NAMALWA (cell line): ENCODE data around the gene PCSK6.
"Not testable (repeated sequence)": the region's sequence is repeated elsewhere in the genome, so short reads cannot be mapped to it uniquely, and the experiment has no call there.

Experiments used
- DNase-seq: peaks from one replicate; pipeline ENCODE4 v3.0.0-alpha.2; 2015; ENCODE audit warnings: low spot score

Gene PCSK6

DNA sequence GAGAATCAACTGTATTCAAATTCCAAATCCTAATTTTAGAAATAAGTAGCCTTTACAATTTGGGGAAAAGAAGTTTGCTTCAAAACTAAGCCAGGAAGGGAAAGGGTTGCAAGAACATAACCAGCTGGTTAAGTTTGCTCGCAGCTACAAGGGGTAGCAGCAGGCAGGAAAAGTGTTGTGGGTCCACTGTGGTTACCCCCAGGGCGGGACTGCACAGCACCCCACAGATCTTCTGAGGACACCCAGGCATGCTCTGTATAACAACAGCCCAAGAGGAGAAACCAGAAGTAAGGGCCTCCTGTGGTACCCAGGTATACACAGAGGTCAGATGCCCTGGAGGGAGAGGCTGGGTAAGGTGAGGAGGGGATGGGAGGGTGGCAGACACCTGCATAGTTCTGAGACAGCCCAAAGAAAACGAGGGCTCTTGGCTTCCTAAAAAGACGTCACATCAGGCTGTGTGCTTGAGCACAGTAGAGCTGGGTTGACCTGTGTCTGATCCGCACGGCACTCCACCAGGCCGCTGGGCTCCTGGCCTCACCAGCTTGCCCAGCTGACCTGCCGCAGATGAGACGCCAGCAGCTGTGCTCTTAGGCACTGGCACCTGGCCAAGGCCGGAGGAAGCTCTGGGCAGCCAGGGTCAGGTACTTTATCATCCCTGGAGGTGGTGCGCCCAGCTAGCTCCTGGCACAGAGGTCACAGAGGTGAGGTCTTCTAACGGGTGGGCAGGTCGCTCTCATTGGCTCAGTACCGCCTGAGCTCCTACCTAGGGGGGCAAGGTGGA, 112.7 kb downstream of the PCSK6 start:
- no peak for DNase-seq

DNA sequence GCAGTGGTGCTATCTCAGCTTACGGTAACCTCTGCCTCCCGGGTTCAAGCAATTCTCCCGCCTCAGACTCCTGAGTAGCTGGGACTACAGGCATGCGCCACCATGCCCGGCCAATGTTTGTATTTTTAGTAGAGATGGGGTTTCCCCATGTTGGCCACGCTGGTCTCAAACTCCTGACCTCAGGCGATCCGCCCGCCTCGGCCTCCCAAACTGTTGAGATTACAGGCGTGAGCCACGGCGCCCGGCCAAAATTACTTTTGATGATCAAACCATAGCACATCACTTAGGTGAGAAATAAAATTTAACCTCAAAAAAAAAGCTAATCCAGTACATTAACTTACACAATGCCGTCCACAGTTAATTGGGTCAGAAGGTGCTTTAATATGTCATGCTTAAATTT, 114.5 kb downstream of the PCSK6 start:
- not testable (repeated sequence) for DNase-seq

- no peak for DNase-seq
Observed at GRCh38 chr15:101374326-101374725, 115.2 kb downstream of the PCSK6 start.

- DNase-seq, result no peak
Observed at GRCh38 chr15:101373577-101373976, 115.9 kb downstream of the PCSK6 start.

GRCh38 chr15:101372960-101373525, 116.5 kb downstream of the PCSK6 start:
- DNase-seq, result no peak

DNA sequence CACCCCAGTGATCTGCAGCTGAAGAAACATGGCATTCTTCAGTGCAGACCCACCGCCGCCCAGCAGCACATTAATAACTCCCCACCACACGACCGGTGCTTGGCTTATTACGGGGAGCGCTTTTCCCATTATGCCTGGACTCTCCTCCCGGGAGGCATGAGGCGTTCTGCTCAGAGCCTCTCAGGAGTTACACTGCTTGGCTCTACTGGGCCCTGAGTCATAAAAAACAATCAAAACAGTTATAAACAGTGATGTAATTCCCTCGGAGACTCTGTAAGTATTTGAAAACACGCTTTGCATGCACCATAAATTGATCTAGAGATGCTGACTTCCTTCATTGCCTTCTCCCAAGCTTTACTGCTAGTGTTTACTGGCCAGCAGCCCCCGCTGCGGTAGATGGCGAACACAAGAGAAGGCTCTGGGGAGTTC, 117.3 kb downstream of the PCSK6 start:
- DNase-seq, result no peak

DNA sequence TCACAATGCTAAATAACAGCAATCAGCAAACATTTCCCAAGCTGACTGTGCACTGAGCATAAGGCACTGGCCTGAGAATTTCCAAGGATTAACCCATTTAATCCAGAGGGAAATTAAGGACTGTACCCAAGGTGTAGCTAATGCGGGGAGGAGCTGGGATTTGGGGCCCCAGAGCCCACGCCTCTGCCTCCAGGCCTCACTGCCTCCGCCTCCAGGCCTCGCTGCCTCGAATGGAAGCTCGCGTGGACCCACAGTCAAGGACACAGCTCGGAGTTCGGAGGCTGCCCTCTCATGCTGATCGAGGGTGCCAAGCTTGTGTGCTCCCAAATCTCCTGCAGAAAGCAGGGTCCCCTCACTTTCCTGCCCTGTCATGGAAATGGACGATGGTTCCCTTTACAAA, 118.0 kb downstream of the PCSK6 start:
- DNase-seq, result no peak

DNA sequence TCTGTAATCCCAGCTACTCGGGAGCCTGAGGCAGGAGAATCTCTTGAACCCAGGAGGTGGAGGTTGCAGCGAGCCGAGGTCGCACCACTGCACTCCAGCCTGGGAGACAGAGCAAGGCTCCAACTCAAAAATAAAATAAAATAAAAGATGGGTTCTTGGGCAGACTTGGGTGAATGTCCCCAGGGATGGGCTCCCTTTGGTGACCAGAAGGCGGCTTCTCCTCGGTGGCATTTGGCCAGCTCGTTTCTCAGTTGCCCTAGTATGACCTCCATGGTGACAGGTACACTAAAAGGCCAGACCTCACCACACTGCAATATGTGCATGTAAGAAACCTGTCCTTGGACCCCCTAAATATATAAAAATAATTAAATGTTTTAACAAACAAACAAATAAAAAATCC, 118.4 kb downstream of the PCSK6 start:
- DNase-seq, result no peak

GRCh38 chr15:101370330-101371024, 119.0 kb downstream of the PCSK6 start:
- DNase-seq, result no peak

- no peak for DNase-seq
Observed at GRCh38 chr15:101369676-101370075, 119.8 kb downstream of the PCSK6 start.

DNA sequence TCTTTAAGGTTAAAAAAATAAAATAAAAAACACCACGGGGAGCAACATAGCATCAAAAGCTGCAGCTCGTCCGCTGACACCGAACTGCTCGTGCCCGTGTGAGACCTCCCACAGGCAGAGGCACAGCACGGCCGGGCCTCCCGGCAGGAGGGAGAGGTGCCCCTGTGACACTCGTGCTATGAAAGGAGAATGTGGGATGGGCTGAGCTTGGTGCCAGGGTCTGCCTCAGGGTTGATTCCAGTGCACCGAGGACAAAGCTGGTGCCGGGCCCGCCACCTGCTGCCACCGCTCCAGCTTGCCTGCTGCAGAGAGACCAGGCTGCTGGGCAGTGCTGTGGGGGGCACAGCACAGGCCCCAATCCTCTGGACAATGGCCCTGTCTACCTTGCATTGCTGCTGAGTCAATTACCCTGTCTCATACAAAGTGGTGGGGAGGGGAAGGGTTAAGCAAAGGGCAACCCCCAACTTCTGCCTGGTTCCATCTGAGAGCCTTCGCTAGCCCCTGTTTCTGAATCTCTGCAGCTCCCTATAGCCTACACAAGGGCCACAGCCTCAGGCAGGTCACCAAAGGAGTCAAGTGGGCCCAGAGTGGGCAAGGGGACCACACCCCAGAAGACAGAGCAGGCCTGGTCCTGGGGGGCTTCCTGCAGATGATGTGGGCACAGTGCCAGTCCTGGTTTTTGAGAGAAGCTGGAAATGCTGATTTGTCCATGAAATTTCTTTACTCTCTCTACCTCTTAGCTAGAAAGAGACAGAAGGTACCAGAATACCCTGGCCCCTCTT, 120.5 kb downstream of the PCSK6 start:
- no peak for DNase-seq

- DNase-seq, result no peak
Observed at GRCh38 chr15:101368086-101368780, 121.3 kb downstream of the PCSK6 start.

- DNase-seq, result no peak
Observed at GRCh38 chr15:101366853-101367252, 122.7 kb downstream of the PCSK6 start.

- DNase-seq, result no peak
Observed at GRCh38 chr15:101362986-101363566, 126.4 kb downstream of the PCSK6 start.

- no peak for DNase-seq
Observed at GRCh38 chr15:101362359-101362758, 127.1 kb downstream of the PCSK6 start.

- no peak for DNase-seq
Observed at GRCh38 chr15:101361418-101361817, 128.1 kb downstream of the PCSK6 start.

DNA sequence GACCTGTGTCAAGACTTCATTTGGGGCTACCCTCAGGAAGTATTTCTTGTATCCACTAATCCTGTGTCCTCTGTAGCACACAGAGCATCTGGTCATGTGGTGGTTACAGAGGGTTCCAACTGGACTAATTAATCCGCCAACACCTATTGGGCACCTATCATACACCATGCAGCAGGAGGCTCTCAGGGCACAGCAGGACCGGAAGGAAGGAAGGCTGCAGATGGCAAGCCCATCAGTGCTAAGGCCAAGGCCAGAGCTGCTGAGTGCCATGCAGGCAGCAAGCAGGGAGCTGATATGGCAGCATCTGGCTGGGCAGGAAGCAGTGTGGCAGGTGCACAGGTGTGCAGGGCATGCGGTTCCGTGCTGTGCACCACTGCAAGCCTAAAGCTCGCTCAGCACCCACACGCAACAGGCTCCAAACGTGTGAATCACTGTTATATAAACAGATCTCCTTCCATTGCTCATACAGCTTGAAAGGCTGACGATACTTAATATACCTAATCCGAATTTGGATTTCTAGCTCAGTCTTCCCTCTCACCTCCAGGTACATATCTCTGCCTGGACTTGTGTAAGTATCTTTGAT, 130.1 kb downstream of the PCSK6 start:
- DNase-seq, result no peak

DNA sequence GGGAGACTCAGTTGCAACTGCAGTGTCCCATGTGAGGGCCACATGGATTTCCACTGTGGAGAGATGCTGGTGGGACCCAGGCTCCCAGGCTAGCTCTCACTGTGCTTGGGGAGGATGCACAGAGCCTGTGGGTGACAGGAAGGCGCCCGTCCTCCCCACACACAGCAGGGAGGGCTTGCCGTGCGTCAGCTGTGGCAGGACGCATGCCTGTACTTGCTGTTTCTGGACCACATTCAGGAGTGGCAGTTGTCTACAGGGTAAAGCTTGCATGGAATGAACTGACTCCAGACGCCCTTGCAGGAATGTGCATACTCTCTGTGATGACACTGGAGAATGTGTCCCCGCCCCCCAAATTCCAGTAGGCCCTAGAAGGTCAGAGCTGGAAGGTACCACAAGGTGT, 130.6 kb downstream of the PCSK6 start:
- DNase-seq, result no peak

GRCh38 chr15:101357885-101358284, 131.6 kb downstream of the PCSK6 start:
- no peak for DNase-seq

DNA sequence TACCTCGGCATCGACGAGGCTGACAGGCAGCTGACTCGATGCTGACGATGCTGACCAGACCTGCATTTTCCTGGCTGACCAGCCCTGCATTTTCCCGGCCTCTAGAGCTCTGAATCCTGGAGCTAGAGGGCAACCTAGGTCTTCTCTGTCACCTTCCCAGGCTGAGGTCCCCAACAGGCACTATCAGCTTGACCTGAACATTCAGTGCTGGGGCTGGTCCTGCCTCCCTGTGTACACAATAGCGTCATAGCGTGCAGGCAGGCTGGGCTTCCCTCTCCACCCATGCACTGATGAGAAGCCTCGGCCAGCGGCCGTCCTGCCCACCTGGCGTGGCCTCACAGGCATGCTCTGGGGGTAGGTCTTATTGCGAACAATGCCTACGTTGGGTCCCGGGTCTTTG, 132.2 kb downstream of the PCSK6 start:
- DNase-seq, result no peak
